HG03196 (cell line): Measurements from ENCODE around the gene CAPN9.
"Not testable (repeated sequence)": the region's sequence is repeated elsewhere in the genome, so short reads cannot be mapped to it uniquely, and the experiment has no call there.

ENCODE experiments used
- ATAC-seq: cut with Tn5 transposase; IDR thresholded peaks from one replicate; pipeline ENCODE4 v1.9.1; 2021; ENCODE audit not compliant: unreplicated experiment

CAPN9 gene

GRCh38 chr1:230710543-230710904 is 36.7 kb upstream of the CAPN9 start:
- no peak for ATAC-seq

DNA sequence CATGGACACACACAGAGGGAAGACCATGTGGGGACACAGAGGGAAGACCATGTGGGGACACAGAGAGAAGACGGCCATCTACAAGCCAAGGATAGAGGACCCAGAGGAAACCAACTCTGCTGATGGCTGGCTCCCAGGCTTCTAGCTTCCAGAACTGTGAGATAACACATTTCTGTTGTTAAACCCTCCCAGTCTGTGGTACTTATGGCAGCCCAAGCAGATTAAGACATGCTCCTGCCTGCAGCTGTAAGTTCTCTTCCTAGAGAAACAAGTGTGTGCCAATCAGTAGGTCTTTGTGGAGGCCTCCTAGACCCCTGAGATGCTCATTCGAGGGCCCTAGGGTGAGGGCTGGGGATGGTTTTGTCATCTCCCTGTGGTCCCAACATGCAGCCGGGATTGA is 35.9 kb upstream of the CAPN9 start:
- ATAC-seq: no peak

DNA sequence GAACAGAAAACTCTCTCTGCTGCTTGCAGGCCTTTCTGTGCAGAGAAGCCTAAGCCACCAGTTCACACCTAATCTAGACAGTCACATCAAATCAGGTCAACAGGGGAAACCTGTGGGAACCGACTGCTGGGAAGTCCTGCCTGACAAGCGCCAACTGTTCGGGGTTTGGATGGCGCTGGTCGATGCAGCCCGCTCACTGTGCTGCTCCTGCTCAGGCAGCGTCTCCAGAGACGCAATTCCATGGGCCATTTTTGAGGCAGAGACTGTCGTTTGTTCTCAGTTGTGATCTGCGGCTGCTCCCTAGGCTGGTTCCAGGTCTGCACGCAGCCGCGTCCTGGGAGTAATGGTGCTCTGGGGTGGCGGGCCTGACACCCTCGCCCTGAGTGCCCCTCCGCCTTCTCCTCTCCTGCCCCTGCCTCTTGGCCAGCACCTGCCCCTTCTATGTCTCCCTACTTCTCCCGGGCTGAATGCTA is 34.7 kb upstream of the CAPN9 start:
- ATAC-seq: no peak

GRCh38 chr1:230713138-230713537 is 34.0 kb upstream of the CAPN9 start:
- no peak for ATAC-seq

DNA sequence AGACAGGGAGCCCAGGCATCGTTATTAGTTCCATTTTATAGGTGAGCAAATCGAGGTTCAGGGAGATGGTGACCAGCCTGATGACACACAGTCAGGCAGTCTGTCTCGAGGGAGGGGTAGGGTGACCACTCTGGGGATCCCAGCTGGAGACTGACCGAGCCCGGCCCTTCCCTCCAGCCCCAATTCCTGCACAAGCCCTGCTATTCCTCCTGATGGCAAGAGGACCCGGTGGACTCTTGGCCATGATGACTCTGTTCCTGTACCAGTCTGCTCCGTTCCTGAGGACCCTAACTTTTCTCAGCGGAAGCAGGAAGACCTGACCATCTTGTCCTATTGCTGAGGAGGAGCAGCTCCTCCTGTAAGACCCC is 33.7 kb upstream of the CAPN9 start:
- no peak for ATAC-seq

GRCh38 chr1:230713915-230714764 is 33.0 kb upstream of the CAPN9 start, which contains the start of gene AGT:
AGT (minus strand) TSS chr1:230714122; CDS start chr1:230710823, 3,299 bp downstream.
- no peak for ATAC-seq

DNA sequence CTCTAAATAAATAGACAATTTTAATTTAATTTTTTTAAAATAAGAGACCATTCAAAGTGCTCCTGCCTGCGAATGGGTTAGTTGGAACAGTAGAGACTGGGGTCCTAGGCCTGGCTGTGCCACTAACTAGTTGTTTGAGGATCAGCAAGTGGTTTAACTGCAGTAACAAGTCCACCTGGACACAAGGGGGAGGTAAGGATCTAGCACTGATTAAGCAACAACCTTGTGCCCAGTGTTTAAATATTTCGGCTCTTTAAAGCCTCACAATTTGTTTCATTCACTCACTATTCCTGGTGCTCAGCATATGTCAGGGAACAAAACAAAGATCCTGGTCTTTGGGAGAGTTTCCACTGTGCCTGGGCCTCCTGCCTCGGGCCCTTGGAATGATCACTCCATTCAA is 31.7 kb upstream of the CAPN9 start:
- ATAC-seq: no peak

DNA sequence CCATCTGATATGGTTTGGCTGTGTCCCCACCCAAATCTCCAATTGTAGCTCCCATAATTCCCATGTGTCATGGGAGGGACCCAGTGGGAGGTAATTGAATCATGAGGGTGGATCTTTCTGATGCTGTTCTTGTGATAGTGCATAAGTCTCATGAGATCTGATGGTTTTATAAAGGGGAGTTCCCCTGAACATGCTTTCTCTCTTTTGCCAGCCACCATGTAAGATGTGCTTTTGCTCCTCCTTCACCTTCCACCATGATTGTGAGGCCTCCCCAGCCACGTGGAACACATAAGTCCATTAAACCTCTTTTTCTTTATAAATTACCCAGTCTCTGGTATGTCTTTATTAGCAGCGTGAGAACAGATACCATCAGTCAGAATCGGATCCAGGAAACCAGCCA is 30.7 kb upstream of the CAPN9 start:
- not testable (repeated sequence) for ATAC-seq

DNA sequence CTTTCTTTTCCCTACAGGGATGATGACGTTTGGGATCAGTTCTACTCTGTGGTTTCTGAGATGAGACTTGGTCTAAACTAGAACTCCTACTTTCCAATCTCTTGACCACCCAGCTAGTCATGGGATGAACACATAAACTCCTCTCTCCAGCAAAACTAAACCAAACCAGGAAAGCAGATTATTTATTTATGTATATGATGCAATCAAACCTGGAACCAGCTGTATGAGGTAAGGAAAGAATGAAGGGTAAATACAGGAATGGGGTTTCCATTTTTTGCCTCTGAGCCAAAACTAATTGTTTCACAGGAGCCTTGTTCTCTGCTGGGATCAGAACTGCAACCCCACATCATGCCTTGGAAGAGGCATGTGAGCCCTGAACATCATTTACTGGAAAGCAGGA is 29.9 kb upstream of the CAPN9 start:
- ATAC-seq: no peak

GRCh38 chr1:230721849-230722522 is 25.2 kb upstream of the CAPN9 start:
- ATAC-seq: not testable (repeated sequence)

- no peak for ATAC-seq
Observed at GRCh38 chr1:230725256-230726012, 21.8 kb upstream of the CAPN9 start.

GRCh38 chr1:230728710-230729392 is 18.3 kb upstream of the CAPN9 start:
- no peak for ATAC-seq

DNA sequence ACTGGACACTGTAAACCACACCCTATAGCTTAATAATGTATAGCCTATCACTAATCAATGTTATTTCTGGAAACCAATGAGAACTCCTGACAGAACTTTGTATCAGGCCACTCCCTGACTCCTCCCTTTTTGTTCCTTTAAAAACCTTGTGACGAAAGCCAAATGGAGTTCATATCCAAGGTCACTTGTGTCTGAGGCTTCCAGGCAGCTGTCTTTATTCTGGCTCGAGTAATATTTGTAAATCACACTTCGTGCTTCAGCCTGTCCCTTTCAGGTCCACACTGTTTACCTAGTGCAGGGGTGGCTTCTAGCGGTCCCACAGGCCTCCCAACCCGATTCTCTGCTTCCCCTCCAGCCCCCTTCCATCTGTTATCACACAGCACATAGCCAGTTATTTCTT is 16.2 kb upstream of the CAPN9 start:
- no peak for ATAC-seq

DNA sequence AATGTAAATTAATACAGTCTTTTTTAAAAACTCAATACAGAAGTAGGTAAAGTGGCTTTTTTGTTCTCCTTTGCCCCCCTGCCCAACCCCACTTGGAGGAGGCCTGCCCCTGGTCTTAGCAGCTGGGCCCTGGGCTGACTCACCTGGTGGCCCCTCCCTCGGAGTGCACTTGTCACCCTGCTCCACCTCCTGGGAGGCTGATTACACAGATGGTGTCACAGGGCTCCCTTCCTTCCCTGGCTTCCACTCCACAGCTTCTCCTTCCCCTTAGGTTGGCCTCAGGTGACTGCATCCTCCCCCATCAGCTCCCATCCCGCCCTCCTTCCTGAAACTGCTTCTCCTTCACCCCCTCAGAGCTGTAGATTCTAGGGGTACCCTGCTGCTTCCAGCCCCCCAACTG is 11.7 kb upstream of the CAPN9 start:
- no peak for ATAC-seq

DNA sequence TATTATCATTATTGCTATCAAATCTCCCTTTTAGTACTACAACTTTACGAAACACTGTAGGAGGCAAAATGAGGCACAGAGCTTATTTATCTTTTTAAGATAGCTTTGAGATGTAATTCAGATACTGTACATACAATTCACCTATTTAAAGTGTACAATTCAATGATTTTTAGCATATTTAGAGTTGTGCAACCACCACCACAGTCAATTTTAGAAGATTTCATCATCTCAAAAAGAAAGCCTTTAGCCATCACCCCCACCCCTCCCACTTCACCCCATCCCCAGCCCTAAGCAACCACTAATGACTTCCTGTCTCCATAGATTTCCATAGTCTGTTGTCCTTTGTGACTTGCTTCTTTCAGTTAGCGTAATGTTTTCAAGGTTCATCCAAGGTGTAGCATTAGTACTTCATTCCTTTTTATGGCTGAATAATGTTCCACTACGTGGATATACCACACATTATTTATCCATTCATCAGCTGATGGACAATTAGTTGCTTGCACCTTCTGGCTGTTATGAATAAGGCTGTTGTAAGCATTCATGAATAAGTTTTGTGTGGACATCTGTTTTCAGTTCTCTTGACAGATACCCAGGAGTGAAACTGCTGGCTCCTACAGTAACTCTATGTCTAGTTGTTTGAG is 9.4 kb upstream of the CAPN9 start:
- ATAC-seq: no peak

DNA sequence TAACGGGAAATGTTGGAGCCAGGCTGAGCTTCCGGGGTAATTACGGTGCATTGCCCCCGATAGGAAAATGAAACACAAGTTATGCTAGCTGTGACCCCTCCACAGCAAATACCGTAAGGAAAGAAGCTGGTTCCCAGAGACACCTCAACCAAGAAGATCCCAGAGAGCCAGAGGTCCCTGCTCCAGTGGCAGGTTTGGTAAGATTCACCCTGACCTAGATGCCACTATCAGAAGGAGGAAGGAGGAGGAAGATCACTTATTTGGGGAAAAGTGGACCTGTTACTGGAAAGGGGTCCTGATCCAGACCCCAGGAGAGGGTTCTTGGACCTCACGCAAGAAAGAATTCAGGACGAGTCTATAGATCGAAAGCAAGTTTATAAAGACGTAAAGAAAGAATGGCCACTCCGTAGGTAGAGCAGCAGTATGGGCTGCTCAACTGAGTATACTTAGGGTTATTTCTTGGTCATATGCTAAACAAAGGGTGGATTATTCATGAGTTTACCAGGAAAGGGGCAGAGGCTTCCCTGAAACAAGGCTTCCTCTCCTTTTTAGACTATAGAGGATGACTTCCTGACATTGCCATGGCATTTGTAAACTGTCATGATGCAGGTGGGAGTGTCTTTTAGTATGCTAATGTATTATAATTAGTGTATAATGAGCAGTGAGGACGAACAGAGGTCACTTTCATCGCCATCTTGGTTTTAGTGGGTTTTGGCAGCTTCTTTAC is 7.5 kb upstream of the CAPN9 start:
- no peak for ATAC-seq

DNA sequence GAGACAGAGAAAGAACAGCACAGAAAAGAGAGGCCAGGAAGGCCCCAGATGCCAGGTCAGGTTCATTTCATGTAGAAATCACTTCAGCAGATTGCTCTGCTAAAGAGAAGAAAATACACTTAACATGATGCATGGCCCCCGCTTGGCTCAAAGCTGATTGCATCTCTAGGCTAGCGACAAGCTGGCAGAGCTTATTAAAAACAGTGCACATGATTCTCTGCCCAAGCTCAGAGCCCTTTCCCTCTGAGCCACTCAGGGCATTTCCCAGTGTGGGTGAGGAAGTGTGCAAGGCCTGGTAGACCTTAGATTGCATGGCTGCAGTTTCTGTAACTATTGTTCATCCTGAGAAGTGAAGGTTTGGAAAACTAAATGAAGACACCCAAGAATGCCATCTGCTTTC is 3.3 kb upstream of the CAPN9 start:
- ATAC-seq: no peak

- no peak for ATAC-seq
Observed at GRCh38 chr1:230744382-230744781, 2.8 kb upstream of the CAPN9 start.

DNA sequence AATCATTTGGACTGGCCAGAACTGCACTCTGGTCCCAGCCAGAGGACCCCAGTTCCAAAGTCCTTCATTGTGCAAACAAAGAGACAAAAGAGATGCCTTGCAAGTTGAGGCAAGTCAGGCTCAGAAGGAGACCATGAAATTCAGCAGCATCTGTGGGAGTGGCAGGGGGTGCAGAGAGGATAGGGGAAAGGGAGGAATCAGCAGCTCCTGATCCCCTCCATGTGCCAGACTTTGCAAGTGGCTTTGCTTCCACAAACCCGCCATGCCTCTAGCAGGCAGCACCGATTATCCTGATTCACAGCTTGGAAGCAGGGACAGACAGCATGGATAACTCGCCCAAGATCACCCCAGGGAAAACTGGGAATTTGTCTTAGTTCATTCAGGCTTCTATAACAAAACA is 2.1 kb upstream of the CAPN9 start:
- no peak for ATAC-seq

DNA sequence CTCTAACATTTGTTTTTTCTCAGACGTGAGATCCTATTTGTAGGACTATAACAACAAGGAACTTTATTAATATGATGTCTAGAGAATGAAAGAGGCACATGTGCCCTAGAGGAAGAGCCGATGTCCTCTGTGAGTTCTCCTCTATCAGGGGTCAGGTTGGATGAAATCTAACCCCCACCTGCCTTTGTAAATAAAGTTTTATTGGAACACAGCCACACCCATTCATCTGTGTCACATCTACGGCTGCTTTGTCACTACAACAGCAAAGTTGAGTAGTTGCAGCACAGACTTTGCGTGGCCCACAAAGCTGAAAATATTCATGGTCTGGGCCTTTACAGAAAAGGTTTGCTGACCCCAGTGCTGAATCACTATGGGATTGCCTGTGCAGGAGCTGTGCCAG is 571 bp upstream of the CAPN9 start:
- ATAC-seq: no peak
